ENCODE measurements around the gene DDAH1.

Gene DDAH1

GRCh38 chr1:85372683-85373377 lies 92.1 kb downstream of the DDAH1 start:
- H3K4me1 ChIP-seq = peaks cover 0 to 7% (median 0%) of the 10 kb centered on the region in 10 experiments; a peak in 3 of 20 replicates
- TF ChIP-seq Cebpa-rat (IDR thresholded peaks at IDR 0.05) = no peak
- no peaks in the 10 kb centered on the region for H3K36me3 ChIP-seq
- H3K4me3 ChIP-seq = no peak overlapping the region
- H3K9me3 ChIP-seq (replicated peaks in 1 of 11) = no peaks in the 10 kb centered on the region
- no peaks in the 10 kb centered on the region for H3K27me3 ChIP-seq
- H3K27ac ChIP-seq = no peak overlapping the region
- H4K20me1 ChIP-seq = no peaks in the 10 kb centered on the region
- H3K4me2 ChIP-seq = 0 out of 22 replicates have a peak overlapping the region, but pooled peaks of 1 of the 11 experiments have one; percentile 15
- H3K9ac ChIP-seq = no peak overlapping the region

GRCh38 chr1:85371021-85371420 lies 93.9 kb downstream of the DDAH1 start:
- Histone ChIP-seq H3K36me3 (no peaks in the 10 kb centered on the region), H3K27me3 (no peaks in the 10 kb centered on the region), H3K9ac (no peak overlapping the region), H3K4me2 (no peak overlapping the region), H3K4me1 (peaks cover 0 to 7% (median 0%) of the 10 kb centered on the region in 10 experiments; a peak in 3 of 20 replicates), H4K20me1 (no peaks in the 10 kb centered on the region), H3K9me3 (replicated peaks in 1 of 11) (no peaks in the 10 kb centered on the region), H3K27ac (no peak overlapping the region), H3K4me3 (no peak overlapping the region)
- TF ChIP-seq Cebpa-rat (IDR thresholded peaks at IDR 0.05) = no peak

GRCh38 chr1:85368073-85368770 lies 96.7 kb downstream of the DDAH1 start:
- H3K4me1 ChIP-seq = peaks cover 0 to 11% (median 0%) of the 10 kb centered on the region in 10 experiments; a peak in 3 of 20 replicates
- no peak overlapping the region for H3K4me3 ChIP-seq
- no peak overlapping the region for H3K27ac ChIP-seq
- H3K9ac ChIP-seq = no peak overlapping the region
- no peaks in the 10 kb centered on the region for H3K36me3 ChIP-seq
- H3K9me3 ChIP-seq (replicated peaks in 1 of 11) = no peaks in the 10 kb centered on the region
- no peak overlapping the region for H3K4me2 ChIP-seq
- H3K27me3 ChIP-seq = no peaks in the 10 kb centered on the region
- H4K20me1 ChIP-seq = no peaks in the 10 kb centered on the region
- TF ChIP-seq Cebpa-rat (IDR thresholded peaks at IDR 0.05) = no peak

GRCh38 chr1:85366391-85367170 lies 98.4 kb downstream of the DDAH1 start:
- Histone ChIP-seq H3K36me3 (no peaks in the 10 kb centered on the region), H3K9ac (no peak overlapping the region), H3K27ac (no peak overlapping the region), H3K4me3 (no peak overlapping the region), H3K4me1 (peaks cover 0 to 10% (median 0%) of the 10 kb centered on the region in 10 experiments; a peak in 2 of 20 replicates), H3K9me3 (replicated peaks in 1 of 11) (no peaks in the 10 kb centered on the region), H3K27me3 (no peaks in the 10 kb centered on the region), H3K4me2 (no peak overlapping the region), H4K20me1 (no peaks in the 10 kb centered on the region)
- no peak for TF ChIP-seq Cebpa-rat (IDR thresholded peaks at IDR 0.05)

GRCh38 chr1:85365851-85366250 lies 99.1 kb downstream of the DDAH1 start:
- H3K27me3 ChIP-seq = no peaks in the 10 kb centered on the region
- H3K27ac ChIP-seq = no peak overlapping the region
- H4K20me1 ChIP-seq = no peaks in the 10 kb centered on the region
- H3K4me2 ChIP-seq = no peak overlapping the region
- no peak overlapping the region for H3K4me3 ChIP-seq
- no peak overlapping the region for H3K9ac ChIP-seq
- H3K9me3 ChIP-seq (replicated peaks in 1 of 11) = no peaks in the 10 kb centered on the region
- TF ChIP-seq Cebpa-rat (IDR thresholded peaks at IDR 0.05) = no peak
- peaks cover 0 to 10% (median 0%) of the 10 kb centered on the region in 10 experiments; a peak in 2 of 20 replicates for H3K4me1 ChIP-seq
- H3K36me3 ChIP-seq = no peaks in the 10 kb centered on the region

GRCh38 chr1:85363521-85363920 lies 101.4 kb downstream of the DDAH1 start:
- no peak for TF ChIP-seq Cebpa-rat (IDR thresholded peaks at IDR 0.05)
- H3K4me1 ChIP-seq = peaks cover 0 to 10% (median 0%) of the 10 kb centered on the region in 10 experiments; a peak in 2 of 20 replicates
- H4K20me1 ChIP-seq = no peaks in the 10 kb centered on the region
- no peaks in the 10 kb centered on the region for H3K9me3 ChIP-seq (replicated peaks in 1 of 11)
- H3K27me3 ChIP-seq = no peaks in the 10 kb centered on the region
- H3K36me3 ChIP-seq = no peaks in the 10 kb centered on the region
- no peak overlapping the region for H3K9ac ChIP-seq
- H3K27ac ChIP-seq = no peak overlapping the region
- no peak overlapping the region for H3K4me3 ChIP-seq
- H3K4me2 ChIP-seq = peak overlapping the region in 1 of 11 experiments; percentile 38; a peak in 1 of 22 replicates

GRCh38 chr1:85363092-85363491 lies 101.9 kb downstream of the DDAH1 start:
- Histone ChIP-seq H3K4me2 (peak overlapping the region in 1 of 11 experiments; percentile 38; a peak in 2 of 22 replicates), H3K36me3 (no peaks in the 10 kb centered on the region), H3K4me1 (peaks cover 0 to 10% (median 0%) of the 10 kb centered on the region in 10 experiments; a peak in 2 of 20 replicates), H4K20me1 (no peaks in the 10 kb centered on the region), H3K27me3 (no peaks in the 10 kb centered on the region), H3K4me3 (no peak overlapping the region), H3K9me3 (replicated peaks in 1 of 11) (no peaks in the 10 kb centered on the region), H3K9ac (no peak overlapping the region), H3K27ac (no peak overlapping the region)
- no peak for TF ChIP-seq Cebpa-rat (IDR thresholded peaks at IDR 0.05)

- Histone ChIP-seq H3K9ac (no peak overlapping the region), H4K20me1 (no peaks in the 10 kb centered on the region), H3K4me3 (no peak overlapping the region), H3K4me1 (peaks cover 0 to 10% (median 0%) of the 10 kb centered on the region in 10 experiments; a peak in 2 of 20 replicates), H3K9me3 (replicated peaks in 1 of 11) (no peaks in the 10 kb centered on the region), H3K4me2 (no peak overlapping the region), H3K27me3 (no peaks in the 10 kb centered on the region), H3K27ac (no peak overlapping the region), H3K36me3 (no peaks in the 10 kb centered on the region)
- no peak for TF ChIP-seq Cebpa-rat (IDR thresholded peaks at IDR 0.05)
These were observed 103.2 kb downstream of the DDAH1 start for GRCh38 chr1:85361606-85362296.

Measured in BLaER1 treated with 17β-estradiol and CSF1 and Interleukin-3, amounts not matched to agents 10 nM and 100 nM (cell line).